ENCODE results near the gene NEGR1. TPM values are rescaled to one million over a fixed set of nuclear protein-coding genes. Genes with fewer than 3 reads are reported as not detected.

The NEGR1 gene
- total and polyA plus RNA-seq, 2 experiments from 2014 or later = 0.57 to 0.94 TPM

DNA sequence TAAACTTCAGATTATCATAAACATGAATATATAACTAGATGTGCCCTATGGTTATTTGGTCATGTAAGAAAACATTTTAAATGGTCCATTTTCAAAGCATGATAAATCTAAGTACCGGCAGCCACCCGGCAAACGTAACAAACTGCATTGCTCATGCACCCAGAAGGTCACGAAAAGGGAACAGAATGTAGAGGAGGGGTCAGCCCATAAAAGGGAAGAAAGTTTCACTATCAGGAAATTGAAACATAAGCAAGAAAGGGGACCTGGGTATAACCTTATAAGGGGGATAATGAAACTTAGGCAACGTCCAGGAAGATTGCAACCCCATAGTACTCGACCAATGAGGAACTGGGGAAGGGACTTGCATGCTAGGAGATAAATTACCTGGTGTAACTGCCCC is 780.3 kb downstream of the NEGR1 start:
- Histone ChIP-seq H3K36me3 (ENCODE audit: insufficient read depth) (no peaks in the 10 kb centered on the region), H4K20me1 (replicated peaks; ENCODE audit: insufficient read depth) (no peaks in the 10 kb centered on the region), H3K79me2 (replicated peaks; ENCODE audit: insufficient read depth) (no peaks in the 10 kb centered on the region), H3F3A (replicated peaks; ENCODE audit: low read depth) (no peaks in the 10 kb centered on the region), H3K4me2 (no peak overlapping the region), H3K4me3 (no peak overlapping the region), H3K27me3 (ENCODE audit: insufficient read depth) (no peaks in the 10 kb centered on the region), H2AFZ (no peak overlapping the region), H3K27ac (ENCODE audit: low read depth) (no peak overlapping the region), H3K9me2 (ENCODE audit: insufficient read depth) (no peaks in the 10 kb centered on the region), H3K4me1 (ENCODE audit: insufficient read depth) (no peaks in the 10 kb centered on the region)
- H3K27me3 Mint-ChIP-seq (ENCODE audit: insufficient read depth, low read depth, poor library complexity) = no peaks in the 10 kb centered on the region
- H3K9me3 Mint-ChIP-seq = peaks cover 9% of the 10 kb centered on the region
- H3K4me3 Mint-ChIP-seq = no peak overlapping the region
- peaks cover 6% of the 10 kb centered on the region; the same call in 2 of the 3 replicates for H3K36me3 Mint-ChIP-seq (ENCODE audit: low read depth)
- ATAC-seq = no peak
- no peaks in the 10 kb centered on the region for H3K4me1 Mint-ChIP-seq
- H3K27ac Mint-ChIP-seq = no peak overlapping the region
- TF ChIP-seq JUNB (IDR thresholded peaks at IDR 0.05; ENCODE audit: unreplicated experiment) (no peak), ZNF331 (CRISPR knock-in tag; IDR thresholded peaks at IDR 0.05; ENCODE audit: low read depth) (no peak), EZH2 (IDR thresholded peaks at IDR 0.05; ENCODE audit: low read depth, unreplicated experiment) (no peak)
- TF ChIP-seq, protein P1, sequence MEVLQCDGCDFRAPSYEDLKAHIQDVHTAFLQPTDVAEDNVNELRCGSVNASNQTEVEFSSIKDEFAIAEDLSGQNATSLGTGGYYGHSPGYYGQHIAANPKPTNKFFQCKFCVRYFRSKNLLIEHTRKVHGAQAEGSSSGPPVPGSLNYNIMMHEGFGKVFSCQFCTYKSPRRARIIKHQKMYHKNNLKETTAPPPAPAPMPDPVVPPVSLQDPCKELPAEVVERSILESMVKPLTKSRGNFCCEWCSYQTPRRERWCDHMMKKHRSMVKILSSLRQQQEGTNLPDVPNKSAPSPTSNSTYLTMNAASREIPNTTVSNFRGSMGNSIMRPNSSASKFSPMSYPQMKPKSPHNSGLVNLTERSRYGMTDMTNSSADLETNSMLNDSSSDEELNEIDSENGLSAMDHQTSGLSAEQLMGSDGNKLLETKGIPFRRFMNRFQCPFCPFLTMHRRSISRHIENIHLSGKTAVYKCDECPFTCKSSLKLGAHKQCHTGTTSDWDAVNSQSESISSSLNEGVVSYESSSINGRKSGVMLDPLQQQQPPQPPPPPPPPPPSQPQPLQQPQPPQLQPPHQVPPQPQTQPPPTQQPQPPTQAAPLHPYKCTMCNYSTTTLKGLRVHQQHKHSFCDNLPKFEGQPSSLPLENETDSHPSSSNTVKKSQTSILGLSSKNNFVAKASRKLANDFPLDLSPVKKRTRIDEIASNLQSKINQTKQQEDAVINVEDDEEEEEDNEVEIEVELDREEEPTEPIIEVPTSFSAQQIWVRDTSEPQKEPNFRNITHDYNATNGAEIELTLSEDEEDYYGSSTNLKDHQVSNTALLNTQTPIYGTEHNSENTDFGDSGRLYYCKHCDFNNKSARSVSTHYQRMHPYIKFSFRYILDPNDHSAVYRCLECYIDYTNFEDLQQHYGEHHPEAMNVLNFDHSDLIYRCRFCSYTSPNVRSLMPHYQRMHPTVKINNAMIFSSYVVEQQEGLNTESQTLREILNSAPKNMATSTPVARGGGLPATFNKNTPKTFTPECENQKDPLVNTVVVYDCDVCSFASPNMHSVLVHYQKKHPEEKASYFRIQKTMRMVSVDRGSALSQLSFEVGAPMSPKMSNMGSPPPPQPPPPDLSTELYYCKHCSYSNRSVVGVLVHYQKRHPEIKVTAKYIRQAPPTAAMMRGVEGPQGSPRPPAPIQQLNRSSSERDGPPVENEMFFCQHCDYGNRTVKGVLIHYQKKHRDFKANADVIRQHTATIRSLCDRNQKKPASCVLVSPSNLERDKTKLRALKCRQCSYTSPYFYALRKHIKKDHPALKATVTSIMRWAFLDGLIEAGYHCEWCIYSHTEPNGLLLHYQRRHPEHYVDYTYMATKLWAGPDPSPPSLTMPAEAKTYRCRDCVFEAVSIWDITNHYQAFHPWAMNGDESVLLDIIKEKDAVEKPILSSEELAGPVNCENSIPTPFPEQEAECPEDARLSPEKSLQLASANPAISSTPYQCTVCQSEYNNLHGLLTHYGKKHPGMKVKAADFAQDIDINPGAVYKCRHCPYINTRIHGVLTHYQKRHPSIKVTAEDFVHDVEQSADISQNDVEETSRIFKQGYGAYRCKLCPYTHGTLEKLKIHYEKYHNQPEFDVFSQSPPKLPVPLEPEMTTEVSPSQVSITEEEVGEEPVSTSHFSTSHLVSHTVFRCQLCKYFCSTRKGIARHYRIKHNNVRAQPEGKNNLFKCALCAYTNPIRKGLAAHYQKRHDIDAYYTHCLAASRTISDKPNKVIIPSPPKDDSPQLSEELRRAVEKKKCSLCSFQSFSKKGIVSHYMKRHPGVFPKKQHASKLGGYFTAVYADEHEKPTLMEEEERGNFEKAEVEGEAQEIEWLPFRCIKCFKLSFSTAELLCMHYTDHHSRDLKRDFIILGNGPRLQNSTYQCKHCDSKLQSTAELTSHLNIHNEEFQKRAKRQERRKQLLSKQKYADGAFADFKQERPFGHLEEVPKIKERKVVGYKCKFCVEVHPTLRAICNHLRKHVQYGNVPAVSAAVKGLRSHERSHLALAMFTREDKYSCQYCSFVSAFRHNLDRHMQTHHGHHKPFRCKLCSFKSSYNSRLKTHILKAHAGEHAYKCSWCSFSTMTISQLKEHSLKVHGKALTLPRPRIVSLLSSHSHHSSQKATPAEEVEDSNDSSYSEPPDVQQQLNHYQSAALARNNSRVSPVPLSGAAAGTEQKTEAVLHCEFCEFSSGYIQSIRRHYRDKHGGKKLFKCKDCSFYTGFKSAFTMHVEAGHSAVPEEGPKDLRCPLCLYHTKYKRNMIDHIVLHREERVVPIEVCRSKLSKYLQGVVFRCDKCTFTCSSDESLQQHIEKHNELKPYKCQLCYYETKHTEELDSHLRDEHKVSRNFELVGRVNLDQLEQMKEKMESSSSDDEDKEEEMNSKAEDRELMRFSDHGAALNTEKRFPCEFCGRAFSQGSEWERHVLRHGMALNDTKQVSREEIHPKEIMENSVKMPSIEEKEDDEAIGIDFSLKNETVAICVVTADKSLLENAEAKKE (CRISPR knock-in tag; IDR thresholded peaks at IDR 0.05) = no peak
- TF ChIP-seq, protein P2, sequence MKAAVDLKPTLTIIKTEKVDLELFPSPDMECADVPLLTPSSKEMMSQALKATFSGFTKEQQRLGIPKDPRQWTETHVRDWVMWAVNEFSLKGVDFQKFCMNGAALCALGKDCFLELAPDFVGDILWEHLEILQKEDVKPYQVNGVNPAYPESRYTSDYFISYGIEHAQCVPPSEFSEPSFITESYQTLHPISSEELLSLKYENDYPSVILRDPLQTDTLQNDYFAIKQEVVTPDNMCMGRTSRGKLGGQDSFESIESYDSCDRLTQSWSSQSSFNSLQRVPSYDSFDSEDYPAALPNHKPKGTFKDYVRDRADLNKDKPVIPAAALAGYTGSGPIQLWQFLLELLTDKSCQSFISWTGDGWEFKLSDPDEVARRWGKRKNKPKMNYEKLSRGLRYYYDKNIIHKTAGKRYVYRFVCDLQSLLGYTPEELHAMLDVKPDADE (IDR thresholded peaks at IDR 0.05) = no peak
- no peak for DNase-seq (ENCODE audit: low spot score)

DNA sequence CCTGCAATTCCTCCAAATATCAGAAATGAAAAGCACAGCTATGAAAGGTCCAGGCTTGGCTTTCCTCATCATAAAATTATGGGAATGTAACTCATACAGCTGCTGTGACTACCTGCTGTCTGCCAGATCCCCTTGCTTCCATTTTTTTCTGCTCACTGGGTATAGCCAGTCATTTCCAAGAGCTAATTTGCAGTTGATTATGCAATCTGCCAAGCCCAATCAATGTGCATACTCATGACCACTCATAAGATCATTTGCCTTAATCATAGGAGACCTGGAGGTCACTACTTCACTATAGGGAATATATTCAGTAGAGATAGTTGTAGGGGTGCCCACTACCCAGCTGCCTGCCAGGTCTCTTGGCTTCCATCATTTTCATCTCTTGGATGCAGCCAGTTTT is 783.8 kb downstream of the NEGR1 start:
- Mint-ChIP-seq H3K9me3 (no peaks in the 10 kb centered on the region), H3K27me3 (ENCODE audit: insufficient read depth, low read depth, poor library complexity) (peaks cover 3% of the 10 kb centered on the region), H3K4me3 (no peak overlapping the region), H3K4me1 (no peaks in the 10 kb centered on the region), H3K27ac (no peak overlapping the region), H3K36me3 (ENCODE audit: low read depth) (no peaks in the 10 kb centered on the region)
- Histone ChIP-seq H3K9me2 (ENCODE audit: insufficient read depth) (no peaks in the 10 kb centered on the region; the same call in 1 of the 2 replicates), H3K79me2 (replicated peaks; ENCODE audit: insufficient read depth) (no peaks in the 10 kb centered on the region), H3K27me3 (ENCODE audit: insufficient read depth) (no peaks in the 10 kb centered on the region), H3K4me1 (ENCODE audit: insufficient read depth) (no peaks in the 10 kb centered on the region), H2AFZ (no peak overlapping the region), H3K4me2 (no peak overlapping the region), H3F3A (replicated peaks; ENCODE audit: low read depth) (no peaks in the 10 kb centered on the region), H3K27ac (ENCODE audit: low read depth) (no peak overlapping the region), H3K36me3 (ENCODE audit: insufficient read depth) (no peaks in the 10 kb centered on the region), H4K20me1 (replicated peaks; ENCODE audit: insufficient read depth) (no peaks in the 10 kb centered on the region), H3K4me3 (no peak overlapping the region)
- no peak for DNase-seq (ENCODE audit: low spot score)
- ATAC-seq = no peak
- TF ChIP-seq, protein P3, sequence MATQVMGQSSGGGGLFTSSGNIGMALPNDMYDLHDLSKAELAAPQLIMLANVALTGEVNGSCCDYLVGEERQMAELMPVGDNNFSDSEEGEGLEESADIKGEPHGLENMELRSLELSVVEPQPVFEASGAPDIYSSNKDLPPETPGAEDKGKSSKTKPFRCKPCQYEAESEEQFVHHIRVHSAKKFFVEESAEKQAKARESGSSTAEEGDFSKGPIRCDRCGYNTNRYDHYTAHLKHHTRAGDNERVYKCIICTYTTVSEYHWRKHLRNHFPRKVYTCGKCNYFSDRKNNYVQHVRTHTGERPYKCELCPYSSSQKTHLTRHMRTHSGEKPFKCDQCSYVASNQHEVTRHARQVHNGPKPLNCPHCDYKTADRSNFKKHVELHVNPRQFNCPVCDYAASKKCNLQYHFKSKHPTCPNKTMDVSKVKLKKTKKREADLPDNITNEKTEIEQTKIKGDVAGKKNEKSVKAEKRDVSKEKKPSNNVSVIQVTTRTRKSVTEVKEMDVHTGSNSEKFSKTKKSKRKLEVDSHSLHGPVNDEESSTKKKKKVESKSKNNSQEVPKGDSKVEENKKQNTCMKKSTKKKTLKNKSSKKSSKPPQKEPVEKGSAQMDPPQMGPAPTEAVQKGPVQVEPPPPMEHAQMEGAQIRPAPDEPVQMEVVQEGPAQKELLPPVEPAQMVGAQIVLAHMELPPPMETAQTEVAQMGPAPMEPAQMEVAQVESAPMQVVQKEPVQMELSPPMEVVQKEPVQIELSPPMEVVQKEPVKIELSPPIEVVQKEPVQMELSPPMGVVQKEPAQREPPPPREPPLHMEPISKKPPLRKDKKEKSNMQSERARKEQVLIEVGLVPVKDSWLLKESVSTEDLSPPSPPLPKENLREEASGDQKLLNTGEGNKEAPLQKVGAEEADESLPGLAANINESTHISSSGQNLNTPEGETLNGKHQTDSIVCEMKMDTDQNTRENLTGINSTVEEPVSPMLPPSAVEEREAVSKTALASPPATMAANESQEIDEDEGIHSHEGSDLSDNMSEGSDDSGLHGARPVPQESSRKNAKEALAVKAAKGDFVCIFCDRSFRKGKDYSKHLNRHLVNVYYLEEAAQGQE (IDR thresholded peaks at IDR 0.05; ENCODE audit: unreplicated experiment) = no peak
- TF ChIP-seq CREB1 (CRISPR knock-in tag; IDR thresholded peaks at IDR 0.05; ENCODE audit: low read depth) (no peak), JUNB (IDR thresholded peaks at IDR 0.05; ENCODE audit: unreplicated experiment) (no peak)
- TF ChIP-seq, protein P2 (IDR thresholded peaks at IDR 0.05) = no peak

Measured in GM23338 (cell line).